Mesenchymal stem cell (in vitro differentiated cells and primary cell): ENCODE data around the gene PLAAT2.

Source experiments
- DNase-seq: peaks from one replicate; pipeline ENCODE4 v3.0.0-alpha.2; 2013
- H2AFZ ChIP-seq: one replicate; pipeline ENCODE4 v1.6.1; 2013; ENCODE audit warnings: low read depth, mild to moderate bottlenecking, control low read depth, inconsistent platforms, low read length, moderate library complexity
- H2AK5ac ChIP-seq: 2 replicates; pipeline ENCODE4 v1.6.1; 2013; ENCODE audit warnings: low read length, moderate library complexity, mild to moderate bottlenecking, inconsistent platforms; ENCODE audit not compliant: severe bottlenecking
- H2BK120ac ChIP-seq: one replicate; pipeline ENCODE4 v1.6.1; 2013; ENCODE audit warnings: low read depth, mild to moderate bottlenecking, inconsistent platforms, low read length, moderate library complexity
- H2BK12ac ChIP-seq, 2 experiments: one replicate each; pipeline ENCODE4 v1.6.1; 2013; ENCODE audit warnings: inconsistent platforms in 2 of 2, low read length in 2 of 2, mild to moderate bottlenecking in 2 of 2, moderate library complexity in 2 of 2, control low read depth in 1 of 2
- H2BK15ac ChIP-seq: one replicate; pipeline ENCODE4 v1.6.1; 2013; ENCODE audit warnings: mild to moderate bottlenecking, low read depth, inconsistent platforms; ENCODE audit not compliant: poor library complexity, severe bottlenecking
- H2BK5ac ChIP-seq: 2 replicates; pipeline ENCODE4 v1.6.1; 2013; ENCODE audit warnings: low read depth, mild to moderate bottlenecking, low read length, control low read depth, inconsistent platforms; ENCODE audit not compliant: poor library complexity, severe bottlenecking
- H3K14ac ChIP-seq, 2 experiments: one replicate each; pipeline ENCODE4 v1.6.1; 2013; ENCODE audit warnings: inconsistent platforms in 2 of 2, low read length in 2 of 2, control low read depth in 1 of 2, mild to moderate bottlenecking in 1 of 2, moderate library complexity in 1 of 2
- H3K18ac ChIP-seq, 2 experiments: one replicate each; pipeline ENCODE4 v1.6.1; 2013; ENCODE audit warnings: inconsistent platforms in 2 of 2, low read length in 2 of 2, control low read depth in 1 of 2, low read depth in 1 of 2, mild to moderate bottlenecking in 1 of 2
- H3K23ac ChIP-seq, 2 experiments: one replicate each; pipeline ENCODE4 v1.6.1; 2013; ENCODE audit warnings: inconsistent platforms in 2 of 2, low read length in 2 of 2, mild to moderate bottlenecking in 2 of 2, moderate library complexity in 2 of 2, control low read depth in 1 of 2
- H3K27ac ChIP-seq: 2 replicates; pipeline ENCODE4 v1.5.1; 2013; ENCODE audit warnings: mild to moderate bottlenecking, moderate library complexity, low read length, control low read depth, inconsistent platforms; ENCODE audit not compliant: poor library complexity, severe bottlenecking
- H3K27me3 ChIP-seq, 2 experiments: 2 replicates each; pipeline versions ENCODE4 v1.6.1 to v1.7.0; 2013; ENCODE audit warnings: low read length in 2 of 2, mild to moderate bottlenecking in 2 of 2, moderate library complexity in 2 of 2, control low read depth in 1 of 2, inconsistent platforms in 1 of 2; ENCODE audit not compliant: control insufficient read depth in 1 of 2, insufficient read depth in 1 of 2
- H3K36me3 ChIP-seq, 2 experiments: 2 replicates each; pipeline versions ENCODE4 v1.6.1 to v1.7.0; 2013; ENCODE audit warnings: low read length in 2 of 2, control low read depth in 1 of 2, inconsistent platforms in 1 of 2, low read depth in 1 of 2, mild to moderate bottlenecking in 1 of 2; ENCODE audit not compliant: insufficient read depth in 2 of 2, control insufficient read depth in 1 of 2
- H3K4ac ChIP-seq, 2 experiments: one replicate each; pipeline ENCODE4 v1.6.1; 2013; ENCODE audit warnings: inconsistent platforms in 2 of 2, low read length in 2 of 2, mild to moderate bottlenecking in 2 of 2, moderate library complexity in 2 of 2, control low read depth in 1 of 2, low read depth in 1 of 2
- H3K4me1 ChIP-seq: 2 replicates; pipeline ENCODE4 v1.6.1; 2013; ENCODE audit warnings: low read depth, low read length, control low read depth; ENCODE audit not compliant: control insufficient read depth, insufficient read depth
- H3K4me2 ChIP-seq: 2 replicates; pipeline ENCODE4 v1.6.1; 2013; ENCODE audit warnings: low read length, mild to moderate bottlenecking, inconsistent platforms; ENCODE audit not compliant: poor library complexity, severe bottlenecking
- H3K4me3 ChIP-seq, 2 experiments: 2 replicates each; pipeline versions ENCODE4 v1.5.1 to v1.7.0; 2013; ENCODE audit warnings: low read length in 2 of 2, mild to moderate bottlenecking in 2 of 2, control low read depth in 1 of 2, low read depth in 1 of 2; ENCODE audit not compliant: insufficient read depth in 1 of 2
- H3K79me1 ChIP-seq: replicated peaks from 2 replicates; pipeline ENCODE4 v1.6.1; 2013; ENCODE audit warnings: mild to moderate bottlenecking, control low read depth, low read length, inconsistent platforms; ENCODE audit not compliant: poor library complexity, severe bottlenecking
- H3K9ac ChIP-seq: 2 replicates; pipeline ENCODE4 v1.7.0; 2013; ENCODE audit warnings: mild to moderate bottlenecking, low read length, moderate library complexity
- H3K9me3 ChIP-seq: 2 replicates; pipeline ENCODE4 v1.7.0; 2013; ENCODE audit warnings: mild to moderate bottlenecking, low read length; ENCODE audit not compliant: control insufficient read depth
- H4K8ac ChIP-seq: one replicate; pipeline ENCODE4 v1.6.1; 2013; ENCODE audit warnings: inconsistent platforms, mild to moderate bottlenecking, low read length, moderate library complexity
- H4K91ac ChIP-seq: one replicate; pipeline ENCODE4 v1.6.1; 2013; ENCODE audit warnings: mild to moderate bottlenecking, low read length, inconsistent platforms
- WGBS: methylation state at CpG from one replicate; pipeline ENCODE4 v1.1.7; 2013; ENCODE audit warnings: mixed read lengths; 5-methylcytosine and 5-hydroxymethylcytosine counted together

Gene PLAAT2

DNA sequence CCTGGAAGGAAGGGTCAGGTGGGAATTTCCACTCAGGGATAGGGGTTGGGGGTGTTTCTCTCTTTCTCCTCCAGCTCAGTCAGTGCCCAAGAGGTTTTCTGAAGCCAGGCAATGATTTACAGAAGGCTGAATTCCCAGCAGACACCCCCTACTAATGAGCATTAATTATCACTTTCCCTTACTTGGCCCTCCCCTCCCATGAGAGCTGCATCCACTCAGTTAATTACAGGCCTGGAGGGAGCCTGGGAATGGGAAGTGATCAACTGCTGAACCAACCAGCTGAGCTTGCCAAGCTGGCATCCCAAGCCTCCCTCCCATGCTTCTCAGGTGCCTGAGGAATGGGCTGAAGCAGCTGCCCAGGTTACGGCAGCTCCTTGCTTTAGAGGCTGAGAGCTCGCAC, 56.3 kb downstream of the PLAAT2 start:
- 100% methylated on average over 2 of the region's 2 CpGs for WGBS
- H2BK15ac ChIP-seq = no peak overlapping the region
- H3K4me2 ChIP-seq = no peak overlapping the region
- no peaks in the 10 kb centered on the region for H3K27me3 ChIP-seq
- no peak for DNase-seq
- no peak overlapping the region for H4K8ac ChIP-seq
- peaks cover 29% of the 10 kb centered on the region for H3K4me1 ChIP-seq
- H3K4me3 ChIP-seq = no peak overlapping the region
- H2BK120ac ChIP-seq = no peak overlapping the region
- H3K27ac ChIP-seq = no peak overlapping the region
- H2AK5ac ChIP-seq = no peak overlapping the region
- H3K9me3 ChIP-seq = no peaks in the 10 kb centered on the region
- no peak overlapping the region for H3K14ac ChIP-seq
- no peaks in the 10 kb centered on the region for H3K36me3 ChIP-seq
- no peak overlapping the region for H3K23ac ChIP-seq
- no peak overlapping the region for H3K18ac ChIP-seq
- H3K79me1 ChIP-seq = no peaks in the 10 kb centered on the region
- H3K9ac ChIP-seq = no peak overlapping the region
- H2BK12ac ChIP-seq = no peak overlapping the region
- no peak overlapping the region for H2AFZ ChIP-seq
- H3K4ac ChIP-seq = no peak overlapping the region
- H4K91ac ChIP-seq = no peak overlapping the region
- no peak overlapping the region for H2BK5ac ChIP-seq

DNA sequence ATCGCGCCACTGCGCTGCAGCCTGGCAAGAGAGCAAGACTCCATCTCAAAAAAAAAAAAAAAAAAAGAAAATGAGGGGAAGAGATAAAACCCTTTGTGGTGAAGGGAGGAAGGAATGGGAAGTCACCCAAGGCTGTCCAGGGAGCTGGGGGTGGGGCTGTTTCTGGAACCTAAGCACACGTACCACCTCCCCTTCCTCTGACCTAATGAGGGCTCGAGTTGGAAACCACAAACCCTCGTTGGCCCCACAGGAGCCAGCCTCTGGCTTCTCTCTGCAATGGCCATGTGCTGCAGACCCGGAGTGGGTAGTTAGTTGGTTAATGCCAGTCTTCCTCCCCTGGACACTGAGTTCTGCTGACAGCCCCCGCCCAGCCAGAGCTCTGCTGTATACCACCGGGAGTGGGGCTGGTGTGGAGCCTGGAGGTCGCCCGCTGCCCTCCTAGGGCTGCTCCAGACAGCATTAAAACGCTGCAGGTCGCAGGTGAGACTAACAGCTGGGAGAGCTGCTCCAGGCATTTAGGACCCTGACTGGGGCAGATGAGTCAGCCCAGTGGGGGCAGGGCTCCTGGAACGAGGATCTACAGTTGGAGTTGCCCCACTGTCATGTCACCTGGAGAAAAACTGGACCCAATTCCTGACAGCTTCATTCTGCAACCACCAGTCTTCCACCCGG, 57.2 kb downstream of the PLAAT2 start, which contains the start of gene LGALS12:
LGALS12 (plus strand) TSS at position 228 of the 672 bp plus-strand sequence; CDS start at position 603, 375 bp downstream.
- H2BK5ac ChIP-seq = no peak within 1 kb of the TSS
- H3K4ac ChIP-seq = no peak within 1 kb of the TSS
- WGBS = 54% methylated on average over 14 of the region's 15 CpGs
- no peak within 1 kb of the TSS for H4K91ac ChIP-seq
- H2AK5ac ChIP-seq = peak within 1 kb of the TSS; percentile 27
- DNase-seq = no peak
- H3K9me3 ChIP-seq = peaks cover 4% of the 10 kb centered on the region
- no peak within 1 kb of the TSS for H3K27ac ChIP-seq
- no peak within 1 kb of the TSS for H3K9ac ChIP-seq
- no peak within 1 kb of the TSS for H3K18ac ChIP-seq
- no peak within 1 kb of the TSS for H3K14ac ChIP-seq
- no peaks in the 10 kb centered on the region for H3K27me3 ChIP-seq
- no peak within 1 kb of the TSS for H2AFZ ChIP-seq
- H2BK15ac ChIP-seq = no peak within 1 kb of the TSS
- H3K4me3 ChIP-seq = no peak within 1 kb of the TSS
- no peak within 1 kb of the TSS for H3K23ac ChIP-seq
- no peak within 1 kb of the TSS for H3K4me2 ChIP-seq
- H4K8ac ChIP-seq = no peak within 1 kb of the TSS
- H3K79me1 ChIP-seq = no peaks in the 10 kb centered on the region
- no peak within 1 kb of the TSS for H2BK120ac ChIP-seq
- peaks cover 23% of the 10 kb centered on the region for H3K4me1 ChIP-seq
- no peaks in the 10 kb centered on the region for H3K36me3 ChIP-seq
- H2BK12ac ChIP-seq = no peak within 1 kb of the TSS

GRCh38 chr11:63504933-63505586, 58.1 kb downstream of the PLAAT2 start:
- Histone ChIP-seq H2AK5ac (no peak overlapping the region), H2BK15ac (no peak overlapping the region), H3K23ac (no peak overlapping the region), H2BK120ac (no peak overlapping the region), H3K36me3 (no peaks in the 10 kb centered on the region), H4K91ac (no peak overlapping the region), H3K9ac (no peak overlapping the region), H3K27me3 (no peaks in the 10 kb centered on the region), H3K4me1 (peaks cover 15% of the 10 kb centered on the region), H3K4me3 (no peak overlapping the region), H4K8ac (no peak overlapping the region), H3K9me3 (peaks cover 13% of the 10 kb centered on the region), H3K14ac (no peak overlapping the region), H3K4me2 (no peak overlapping the region), H3K18ac (no peak overlapping the region), H2BK12ac (no peak overlapping the region), H3K4ac (no peak overlapping the region), H2BK5ac (no peak overlapping the region), H2AFZ (no peak overlapping the region), H3K27ac (no peak overlapping the region), H3K79me1 (no peaks in the 10 kb centered on the region)
- no peak for DNase-seq
- 70% methylated on average over 3 of the region's 4 CpGs for WGBS

GRCh38 chr11:63504054-63504453, 59.1 kb downstream of the PLAAT2 start:
- no peak for DNase-seq
- WGBS = 56% methylated on average over 1 of the region's 1 CpG
- H3K27me3 ChIP-seq = no peaks in the 10 kb centered on the region

More at GRCh38 chr11:63504054-63504453, 59.1 kb downstream of the PLAAT2 start:
- H2BK12ac ChIP-seq = no peak overlapping the region
- H3K4ac ChIP-seq = no peak overlapping the region
- no peak overlapping the region for H3K4me3 ChIP-seq
- no peak overlapping the region for H4K8ac ChIP-seq
- no peak overlapping the region for H3K23ac ChIP-seq
- peaks cover 15% of the 10 kb centered on the region for H3K4me1 ChIP-seq
- H3K36me3 ChIP-seq = no peaks in the 10 kb centered on the region
- H2AFZ ChIP-seq = no peak overlapping the region
- H2BK5ac ChIP-seq = no peak overlapping the region
- H3K79me1 ChIP-seq = no peaks in the 10 kb centered on the region
- H3K18ac ChIP-seq = no peak overlapping the region
- peaks cover 22% of the 10 kb centered on the region for H3K9me3 ChIP-seq
- no peak overlapping the region for H3K14ac ChIP-seq
- H4K91ac ChIP-seq = no peak overlapping the region
- H3K4me2 ChIP-seq = no peak overlapping the region
- no peak overlapping the region for H3K9ac ChIP-seq
- H2BK120ac ChIP-seq = no peak overlapping the region
- H2BK15ac ChIP-seq = no peak overlapping the region
- no peak overlapping the region for H3K27ac ChIP-seq
- H2AK5ac ChIP-seq = no peak overlapping the region
